WTC11 (cell line): ENCODE data around the gene KANSL3. TPM values are rescaled to one million over a fixed set of nuclear protein-coding genes. Genes with fewer than 3 reads are reported as not detected.
"Not testable (repeated sequence)": the region's sequence is repeated elsewhere in the genome, so short reads cannot be mapped to it uniquely, and the experiment has no call there.

Source experiments
- ATAC-seq: fragments of 200-7000 bp; cut with Tn5 transposase; 2 replicates; pipeline ENCODE4 v1.10.0; 2021; ENCODE audit warnings: mild to moderate bottlenecking, moderate library complexity
- CTCF ChIA-PET: fragments of 300-600 bp; sonication (Branson Sonifier 250); formaldehyde crosslinking; loops from one replicate; lab custom pipeline; 2021; ENCODE audit warnings: antibody characterized with exemption; lab: Charles Lee
- POLR2A ChIA-PET: fragments of 350-600 bp; sonication (Branson Sonifier 250); formaldehyde crosslinking; loops from one replicate; lab custom pipeline; 2021; ENCODE audit warnings: antibody characterized with exemption; lab: Charles Lee
- DNase-seq: peaks from one replicate; pipeline ENCODE4 v3.0.0; 2021; ENCODE audit warnings: low spot score
- H3K27ac Mint-ChIP-seq: 2 replicates; pipeline ENCODE4 v1.8.0; 2021; ENCODE audit warnings: mixed read lengths
- H3K27me3 Mint-ChIP-seq: 2 replicates; pipeline ENCODE4 v1.8.0; 2021; ENCODE audit warnings: low read depth, mild to moderate bottlenecking, moderate library complexity, mixed read lengths
- H3K36me3 Mint-ChIP-seq: 2 replicates; pipeline ENCODE4 v1.8.0; 2021; ENCODE audit warnings: mixed read lengths
- H3K4me1 Mint-ChIP-seq: 2 replicates; pipeline ENCODE4 v1.8.0; 2022; ENCODE audit warnings: mixed read lengths
- H3K4me3 Mint-ChIP-seq: 2 replicates; pipeline ENCODE4 v1.8.0; 2021; ENCODE audit warnings: mild to moderate bottlenecking, moderate library complexity, mixed read lengths
- H3K9me3 Mint-ChIP-seq: 2 replicates; pipeline ENCODE4 v1.8.0; 2021; ENCODE audit warnings: mixed read lengths
- ATF2 ChIP-seq: sonication (generic); formaldehyde crosslinking; IDR thresholded peaks from 2 replicates; pipeline ENCODE4 v1.8.1; 2022; ENCODE audit warnings: low read depth, missing genetic modification reagents, borderline replicate concordance
- ESRRA ChIP-seq: sonication (generic); formaldehyde crosslinking; IDR thresholded peaks from 2 replicates; pipeline ENCODE4 v1.8.1; 2022; ENCODE audit warnings: mild to moderate bottlenecking, missing genetic modification reagents, borderline replicate concordance
- FOXP1 ChIP-seq: sonication (generic); formaldehyde crosslinking; IDR thresholded peaks from 2 replicates; pipeline ENCODE4 v1.8.0; 2022; ENCODE audit warnings: missing genetic modification reagents, mild to moderate bottlenecking, moderate library complexity, borderline replicate concordance
- KAT7 ChIP-seq: sonication (generic); formaldehyde crosslinking; IDR thresholded peaks from 2 replicates; pipeline ENCODE4 v1.8.1; 2023; ENCODE audit warnings: missing genetic modification reagents, mild to moderate bottlenecking, borderline replicate concordance
- NR1H2 ChIP-seq: sonication (generic); formaldehyde crosslinking; IDR thresholded peaks from 2 replicates; pipeline ENCODE4 v1.9.0; 2021; ENCODE audit warnings: mild to moderate bottlenecking, moderate library complexity, missing genetic modification reagents
- TEAD1 ChIP-seq: sonication (generic); formaldehyde crosslinking; IDR thresholded peaks from 2 replicates; pipeline ENCODE4 v1.8.0; 2022; ENCODE audit warnings: mild to moderate bottlenecking, missing genetic modification reagents
- USF2 ChIP-seq: sonication (generic); formaldehyde crosslinking; IDR thresholded peaks from 2 replicates; pipeline ENCODE4 v1.8.1; 2023; ENCODE audit warnings: mild to moderate bottlenecking, missing genetic modification reagents, moderate library complexity
- ZBTB21 ChIP-seq: sonication (generic); formaldehyde crosslinking; IDR thresholded peaks from 2 replicates; pipeline ENCODE4 v1.8.1; 2023; ENCODE audit warnings: mild to moderate bottlenecking, missing genetic modification reagents, borderline replicate concordance
- ZNF121 ChIP-seq: sonication (generic); formaldehyde crosslinking; IDR thresholded peaks from 2 replicates; pipeline ENCODE4 v1.8.0; 2023; ENCODE audit warnings: missing genetic modification reagents
- ZNF219 ChIP-seq: sonication (generic); formaldehyde crosslinking; IDR thresholded peaks from 2 replicates; pipeline ENCODE4 v1.8.0; 2023; ENCODE audit warnings: missing genetic modification reagents, mild to moderate bottlenecking, borderline replicate concordance
- total RNA-seq: library from RNA; stranded (reverse); gene quantifications from 3 replicates; pipeline ENCODE4 v1.2.3, GENCODE V29; 2021
- TF ChIP-seq, protein P1 (sequence below): sonication (generic); formaldehyde crosslinking; IDR thresholded peaks from 2 replicates; pipeline ENCODE4 v1.8.0; 2022; ENCODE audit warnings: missing genetic modification reagents
- TF ChIP-seq, protein P2 (sequence below): fragments of 250-450 bp; sonication (Bioruptor Pico); IDR thresholded peaks from 2 replicates; pipeline ENCODE4 v2.1.2; 2022; ENCODE audit warnings: mild to moderate bottlenecking, moderate library complexity
- TF ChIP-seq, protein P3 (sequence below): fragments of 250-450 bp; sonication (Bioruptor Pico); conservative IDR thresholded peaks from 2 replicates; pipeline ENCODE4 v1.9.0; 2021; ENCODE audit warnings: mild to moderate bottlenecking
- TF ChIP-seq, protein P4 (sequence below): fragments of 200-600 bp; IDR thresholded peaks from 2 replicates; pipeline ENCODE4 v1.8.0; 2022; ENCODE audit warnings: antibody characterized with exemption

The KANSL3 gene
- total RNA-seq, 1 experiment from 2014 or later, result 32.5 TPM

DNA sequence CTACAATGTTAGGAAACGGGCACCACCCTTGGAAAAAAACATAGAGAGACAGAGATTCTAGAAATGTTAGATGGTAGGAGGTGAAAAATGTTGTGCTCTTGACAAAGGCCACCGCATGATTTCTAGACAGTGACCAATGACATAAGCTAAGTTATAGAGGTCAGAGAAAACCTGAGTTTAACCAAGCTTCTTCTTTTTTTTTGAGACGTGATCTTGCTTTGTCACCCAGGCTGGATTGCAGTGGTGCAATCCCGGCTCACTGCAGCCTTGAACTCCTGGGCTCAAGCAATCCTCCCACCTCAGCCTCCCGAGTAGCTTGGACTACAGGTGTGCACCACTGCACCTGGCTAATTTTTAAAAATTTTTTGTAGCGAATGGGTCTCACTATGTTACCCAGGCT, 17.4 kb upstream of the KANSL3 start:
- no peaks in the 10 kb centered on the region for H3K9me3 Mint-ChIP-seq
- no peak overlapping the region for H3K4me3 Mint-ChIP-seq
- ATAC-seq (no peak), DNase-seq (no peak)
- ChIA-PET CTCF (interaction anchor here (1.1 kb wide), 1 partner anchor 145 kb away, joined by 3 read pairs; no protein-coding TSS in a partner anchor), POLR2A (no interaction called here)
- H3K27me3 Mint-ChIP-seq, result no peaks in the 10 kb centered on the region
- no peak for TF ChIP-seq NR1H2
- TF ChIP-seq, protein P1, sequence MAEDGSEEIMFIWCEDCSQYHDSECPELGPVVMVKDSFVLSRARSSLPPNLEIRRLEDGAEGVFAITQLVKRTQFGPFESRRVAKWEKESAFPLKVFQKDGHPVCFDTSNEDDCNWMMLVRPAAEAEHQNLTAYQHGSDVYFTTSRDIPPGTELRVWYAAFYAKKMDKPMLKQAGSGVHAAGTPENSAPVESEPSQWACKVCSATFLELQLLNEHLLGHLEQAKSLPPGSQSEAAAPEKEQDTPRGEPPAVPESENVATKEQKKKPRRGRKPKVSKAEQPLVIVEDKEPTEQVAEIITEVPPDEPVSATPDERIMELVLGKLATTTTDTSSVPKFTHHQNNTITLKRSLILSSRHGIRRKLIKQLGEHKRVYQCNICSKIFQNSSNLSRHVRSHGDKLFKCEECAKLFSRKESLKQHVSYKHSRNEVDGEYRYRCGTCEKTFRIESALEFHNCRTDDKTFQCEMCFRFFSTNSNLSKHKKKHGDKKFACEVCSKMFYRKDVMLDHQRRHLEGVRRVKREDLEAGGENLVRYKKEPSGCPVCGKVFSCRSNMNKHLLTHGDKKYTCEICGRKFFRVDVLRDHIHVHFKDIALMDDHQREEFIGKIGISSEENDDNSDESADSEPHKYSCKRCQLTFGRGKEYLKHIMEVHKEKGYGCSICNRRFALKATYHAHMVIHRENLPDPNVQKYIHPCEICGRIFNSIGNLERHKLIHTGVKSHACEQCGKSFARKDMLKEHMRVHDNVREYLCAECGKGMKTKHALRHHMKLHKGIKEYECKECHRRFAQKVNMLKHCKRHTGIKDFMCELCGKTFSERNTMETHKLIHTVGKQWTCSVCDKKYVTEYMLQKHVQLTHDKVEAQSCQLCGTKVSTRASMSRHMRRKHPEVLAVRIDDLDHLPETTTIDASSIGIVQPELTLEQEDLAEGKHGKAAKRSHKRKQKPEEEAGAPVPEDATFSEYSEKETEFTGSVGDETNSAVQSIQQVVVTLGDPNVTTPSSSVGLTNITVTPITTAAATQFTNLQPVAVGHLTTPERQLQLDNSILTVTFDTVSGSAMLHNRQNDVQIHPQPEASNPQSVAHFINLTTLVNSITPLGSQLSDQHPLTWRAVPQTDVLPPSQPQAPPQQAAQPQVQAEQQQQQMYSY (CRISPR knock-in tag), result no peak
- TF ChIP-seq TEAD1 (CRISPR knock-in tag), result no peak
- TF ChIP-seq ESRRA (CRISPR knock-in tag), result no peak
- TF ChIP-seq ZNF121, result no peak
- TF ChIP-seq ATF2, result no peak
- TF ChIP-seq, protein P2, sequence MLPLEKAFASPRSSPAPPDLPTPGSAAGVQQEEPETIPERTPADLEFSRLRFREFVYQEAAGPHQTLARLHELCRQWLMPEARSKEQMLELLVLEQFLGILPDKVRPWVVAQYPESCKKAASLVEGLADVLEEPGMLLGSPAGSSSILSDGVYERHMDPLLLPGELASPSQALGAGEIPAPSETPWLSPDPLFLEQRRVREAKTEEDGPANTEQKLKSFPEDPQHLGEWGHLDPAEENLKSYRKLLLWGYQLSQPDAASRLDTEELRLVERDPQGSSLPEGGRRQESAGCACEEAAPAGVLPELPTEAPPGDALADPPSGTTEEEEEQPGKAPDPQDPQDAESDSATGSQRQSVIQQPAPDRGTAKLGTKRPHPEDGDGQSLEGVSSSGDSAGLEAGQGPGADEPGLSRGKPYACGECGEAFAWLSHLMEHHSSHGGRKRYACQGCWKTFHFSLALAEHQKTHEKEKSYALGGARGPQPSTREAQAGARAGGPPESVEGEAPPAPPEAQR (CRISPR knock-in tag), result no peak
- no peak for TF ChIP-seq ZBTB21
- no peaks in the 10 kb centered on the region; the same call in 1 of the 2 replicates for H3K36me3 Mint-ChIP-seq
- no peaks in the 10 kb centered on the region for H3K4me1 Mint-ChIP-seq
- H3K27ac Mint-ChIP-seq, result no peak overlapping the region

GRCh38 chr2:96654791-96655190, 16.7 kb upstream of the KANSL3 start:
- H3K27me3 Mint-ChIP-seq, POLR2A ChIA-PET, DNase-seq, CTCF ChIA-PET, H3K4me1 Mint-ChIP-seq, H3K9me3 Mint-ChIP-seq, H3K27ac Mint-ChIP-seq, H3K36me3 Mint-ChIP-seq, H3K4me3 Mint-ChIP-seq, ATAC-seq: not testable (repeated sequence)

DNA sequence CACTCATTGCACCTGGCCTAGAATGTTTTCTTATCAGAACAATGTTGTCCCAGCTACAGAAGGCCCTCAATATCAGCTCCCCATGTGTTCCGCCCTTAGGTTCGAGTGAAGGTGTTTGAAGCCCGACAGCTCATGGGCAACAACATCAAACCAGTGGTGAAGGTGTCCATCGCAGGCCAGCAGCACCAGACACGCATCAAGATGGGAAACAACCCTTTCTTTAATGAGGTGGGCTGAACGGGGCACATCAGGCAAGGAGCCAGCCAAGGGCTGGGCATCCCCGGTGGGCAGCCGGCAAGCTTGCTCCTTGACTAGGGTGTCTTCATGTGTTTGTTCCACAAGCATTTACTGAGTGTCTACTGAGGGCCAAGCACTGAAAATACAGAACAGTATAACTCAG, 13.7 kb upstream of the KANSL3 start:
- TF ChIP-seq ZNF121 (no peak), FOXP1 (no peak), KAT7 (CRISPR knock-in tag) (no peak), ZNF219 (CRISPR knock-in tag) (no peak), USF2 (CRISPR knock-in tag) (no peak), TEAD1 (CRISPR knock-in tag) (no peak)
- TF ChIP-seq, protein P3, sequence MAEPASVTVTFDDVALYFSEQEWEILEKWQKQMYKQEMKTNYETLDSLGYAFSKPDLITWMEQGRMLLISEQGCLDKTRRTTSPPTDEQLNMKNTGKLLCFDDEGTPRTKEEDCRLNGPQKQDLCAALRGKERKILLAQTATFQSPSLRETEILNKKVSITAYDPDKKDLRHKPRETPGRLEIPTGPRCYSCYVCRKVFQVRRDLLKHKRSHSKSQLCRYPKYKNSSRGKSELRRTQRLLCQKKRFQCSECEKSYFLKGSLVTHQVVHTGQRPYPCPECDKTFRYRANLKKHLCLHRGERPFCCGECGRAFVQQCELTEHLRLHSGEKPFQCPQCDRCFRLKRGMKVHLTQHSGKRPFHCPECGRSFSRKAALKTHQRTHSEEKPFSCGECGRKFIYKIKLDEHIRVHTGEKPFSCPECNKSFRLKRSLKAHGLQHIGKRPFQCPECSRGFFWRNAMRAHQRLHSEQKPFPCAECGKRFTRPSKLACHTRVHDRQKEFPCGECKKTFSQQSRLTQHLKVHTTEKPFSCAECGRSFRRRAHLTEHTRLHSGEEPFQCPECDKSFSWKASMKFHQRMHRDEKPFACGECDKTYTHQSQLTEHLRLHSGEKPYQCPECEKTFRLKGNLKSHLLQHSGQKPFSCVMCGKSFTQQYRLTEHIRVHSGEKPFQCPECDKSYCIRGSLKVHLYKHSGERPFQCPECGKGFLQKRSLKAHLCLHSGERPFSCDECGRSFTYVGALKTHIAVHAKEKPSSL (CRISPR knock-in tag), result no peak
- TF ChIP-seq, protein P4, sequence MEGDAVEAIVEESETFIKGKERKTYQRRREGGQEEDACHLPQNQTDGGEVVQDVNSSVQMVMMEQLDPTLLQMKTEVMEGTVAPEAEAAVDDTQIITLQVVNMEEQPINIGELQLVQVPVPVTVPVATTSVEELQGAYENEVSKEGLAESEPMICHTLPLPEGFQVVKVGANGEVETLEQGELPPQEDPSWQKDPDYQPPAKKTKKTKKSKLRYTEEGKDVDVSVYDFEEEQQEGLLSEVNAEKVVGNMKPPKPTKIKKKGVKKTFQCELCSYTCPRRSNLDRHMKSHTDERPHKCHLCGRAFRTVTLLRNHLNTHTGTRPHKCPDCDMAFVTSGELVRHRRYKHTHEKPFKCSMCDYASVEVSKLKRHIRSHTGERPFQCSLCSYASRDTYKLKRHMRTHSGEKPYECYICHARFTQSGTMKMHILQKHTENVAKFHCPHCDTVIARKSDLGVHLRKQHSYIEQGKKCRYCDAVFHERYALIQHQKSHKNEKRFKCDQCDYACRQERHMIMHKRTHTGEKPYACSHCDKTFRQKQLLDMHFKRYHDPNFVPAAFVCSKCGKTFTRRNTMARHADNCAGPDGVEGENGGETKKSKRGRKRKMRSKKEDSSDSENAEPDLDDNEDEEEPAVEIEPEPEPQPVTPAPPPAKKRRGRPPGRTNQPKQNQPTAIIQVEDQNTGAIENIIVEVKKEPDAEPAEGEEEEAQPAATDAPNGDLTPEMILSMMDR, result no peak
- Mint-ChIP-seq H3K4me3 (no peak overlapping the region), H3K27me3 (no peaks in the 10 kb centered on the region), H3K4me1 (no peaks in the 10 kb centered on the region), H3K9me3 (no peaks in the 10 kb centered on the region), H3K27ac (no peak overlapping the region), H3K36me3 (no peaks in the 10 kb centered on the region; the same call in 1 of the 2 replicates)
- POLR2A ChIA-PET, result no interaction called here
- CTCF ChIA-PET, result interaction anchor here (0.6 kb wide), 1 partner anchor 108 kb away, joined by 3 read pairs; no protein-coding TSS in a partner anchor
- DNase-seq (no peak), ATAC-seq (no peak)
